Bone marrow (tissue), 2 donors: ENCODE data around the gene SLC43A3.

Experiments
- DNase-seq, 2 donors: peaks; one replicate each; lab custom pipeline; 2025; lab: John Stamatoyannopoulos, UW

The SLC43A3 gene

GRCh38 chr11:57427727-57428082 is 784 bp upstream of the SLC43A3 start:
- no peak for DNase-seq

GRCh38 chr11:57426439-57426928 is 437 bp downstream of the SLC43A3 start:
- DNase-seq = no peak

GRCh38 chr11:57425565-57426438 is 1.1 kb downstream of the SLC43A3 start:
- DNase-seq = no peak

GRCh38 chr11:57424792-57425564 is 1.9 kb downstream of the SLC43A3 start:
- peak; percentile 72 to 98 for DNase-seq

GRCh38 chr11:57424137-57424791 is 2.7 kb downstream of the SLC43A3 start:
- DNase-seq = no peak

GRCh38 chr11:57422669-57423068 is 4.3 kb downstream of the SLC43A3 start:
- DNase-seq = no peak

- no peak for DNase-seq
Observed at GRCh38 chr11:57421805-57422204, 5.1 kb downstream of the SLC43A3 start.

GRCh38 chr11:57421066-57421465 is 5.9 kb downstream of the SLC43A3 start:
- DNase-seq = no peak

GRCh38 chr11:57419146-57419545 is 7.8 kb downstream of the SLC43A3 start:
- DNase-seq = no peak

- no peak for DNase-seq
Observed at GRCh38 chr11:57418131-57418530, 8.8 kb downstream of the SLC43A3 start.

GRCh38 chr11:57417056-57417455 is 9.9 kb downstream of the SLC43A3 start:
- no peak for DNase-seq

- DNase-seq = no peak
Observed at GRCh38 chr11:57416436-57416835, 10.5 kb downstream of the SLC43A3 start.

- DNase-seq = no peak
Observed at GRCh38 chr11:57414612-57415212, 12.2 kb downstream of the SLC43A3 start.

GRCh38 chr11:57413681-57414080 is 13.2 kb downstream of the SLC43A3 start:
- DNase-seq = no peak

GRCh38 chr11:57410287-57410686 is 16.6 kb downstream of the SLC43A3 start:
- DNase-seq = no peak

- DNase-seq = no peak
Observed at GRCh38 chr11:57409321-57410100, 17.4 kb downstream of the SLC43A3 start.

GRCh38 chr11:57408771-57409170 is 18.1 kb downstream of the SLC43A3 start:
- DNase-seq = no peak

- DNase-seq = no peak
Observed at GRCh38 chr11:57407941-57408475, 18.9 kb downstream of the SLC43A3 start.

- DNase-seq = no peak
Observed at GRCh38 chr11:57407010-57407920, 19.7 kb downstream of the SLC43A3 start.

GRCh38 chr11:57406337-57406904 is 20.5 kb downstream of the SLC43A3 start:
- DNase-seq = peak in 1 of 2 donors; percentile 96
